Measurements from ENCODE around the gene YWHAG.

DNA sequence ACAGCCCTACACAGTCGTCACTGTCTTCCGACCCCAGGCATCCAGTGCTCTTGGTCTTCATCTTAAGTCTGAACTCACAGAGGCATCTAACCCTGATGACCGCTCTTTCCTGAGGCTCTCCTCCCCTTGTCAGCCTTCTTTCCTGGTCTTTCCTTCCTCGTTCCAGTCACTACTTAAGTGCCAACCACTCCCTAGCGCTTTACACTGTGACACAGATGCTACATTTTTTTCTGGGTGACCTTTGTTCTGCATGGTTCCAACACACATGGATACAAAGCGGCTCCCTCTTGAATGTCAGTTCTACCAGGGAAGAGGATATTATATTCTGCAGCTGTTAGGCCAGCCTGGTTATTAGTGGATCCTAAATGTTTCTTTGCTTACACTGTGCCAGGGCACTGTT, 12.7 kb downstream of the YWHAG start:
- TF ChIP-seq, protein P1, sequence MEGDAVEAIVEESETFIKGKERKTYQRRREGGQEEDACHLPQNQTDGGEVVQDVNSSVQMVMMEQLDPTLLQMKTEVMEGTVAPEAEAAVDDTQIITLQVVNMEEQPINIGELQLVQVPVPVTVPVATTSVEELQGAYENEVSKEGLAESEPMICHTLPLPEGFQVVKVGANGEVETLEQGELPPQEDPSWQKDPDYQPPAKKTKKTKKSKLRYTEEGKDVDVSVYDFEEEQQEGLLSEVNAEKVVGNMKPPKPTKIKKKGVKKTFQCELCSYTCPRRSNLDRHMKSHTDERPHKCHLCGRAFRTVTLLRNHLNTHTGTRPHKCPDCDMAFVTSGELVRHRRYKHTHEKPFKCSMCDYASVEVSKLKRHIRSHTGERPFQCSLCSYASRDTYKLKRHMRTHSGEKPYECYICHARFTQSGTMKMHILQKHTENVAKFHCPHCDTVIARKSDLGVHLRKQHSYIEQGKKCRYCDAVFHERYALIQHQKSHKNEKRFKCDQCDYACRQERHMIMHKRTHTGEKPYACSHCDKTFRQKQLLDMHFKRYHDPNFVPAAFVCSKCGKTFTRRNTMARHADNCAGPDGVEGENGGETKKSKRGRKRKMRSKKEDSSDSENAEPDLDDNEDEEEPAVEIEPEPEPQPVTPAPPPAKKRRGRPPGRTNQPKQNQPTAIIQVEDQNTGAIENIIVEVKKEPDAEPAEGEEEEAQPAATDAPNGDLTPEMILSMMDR (IDR thresholded peaks at IDR 0.05; ENCODE audit: low read depth, low read length, missing input control), result no peak
- no peak for TF ChIP-seq FOXA1 (IDR thresholded peaks at IDR 0.05)
- no peak for TF ChIP-seq RAD21 (IDR thresholded peaks at IDR 0.05)
- TF ChIP-seq RXRA (IDR thresholded peaks at IDR 0.05), result peak in 1 of 2 donors; percentile 9
- TF ChIP-seq YY1 (IDR thresholded peaks at IDR 0.05), result no peak
- TF ChIP-seq TAF1 (conservative IDR thresholded peaks at IDR 0.05), result no peak
- TF ChIP-seq, protein P2, sequence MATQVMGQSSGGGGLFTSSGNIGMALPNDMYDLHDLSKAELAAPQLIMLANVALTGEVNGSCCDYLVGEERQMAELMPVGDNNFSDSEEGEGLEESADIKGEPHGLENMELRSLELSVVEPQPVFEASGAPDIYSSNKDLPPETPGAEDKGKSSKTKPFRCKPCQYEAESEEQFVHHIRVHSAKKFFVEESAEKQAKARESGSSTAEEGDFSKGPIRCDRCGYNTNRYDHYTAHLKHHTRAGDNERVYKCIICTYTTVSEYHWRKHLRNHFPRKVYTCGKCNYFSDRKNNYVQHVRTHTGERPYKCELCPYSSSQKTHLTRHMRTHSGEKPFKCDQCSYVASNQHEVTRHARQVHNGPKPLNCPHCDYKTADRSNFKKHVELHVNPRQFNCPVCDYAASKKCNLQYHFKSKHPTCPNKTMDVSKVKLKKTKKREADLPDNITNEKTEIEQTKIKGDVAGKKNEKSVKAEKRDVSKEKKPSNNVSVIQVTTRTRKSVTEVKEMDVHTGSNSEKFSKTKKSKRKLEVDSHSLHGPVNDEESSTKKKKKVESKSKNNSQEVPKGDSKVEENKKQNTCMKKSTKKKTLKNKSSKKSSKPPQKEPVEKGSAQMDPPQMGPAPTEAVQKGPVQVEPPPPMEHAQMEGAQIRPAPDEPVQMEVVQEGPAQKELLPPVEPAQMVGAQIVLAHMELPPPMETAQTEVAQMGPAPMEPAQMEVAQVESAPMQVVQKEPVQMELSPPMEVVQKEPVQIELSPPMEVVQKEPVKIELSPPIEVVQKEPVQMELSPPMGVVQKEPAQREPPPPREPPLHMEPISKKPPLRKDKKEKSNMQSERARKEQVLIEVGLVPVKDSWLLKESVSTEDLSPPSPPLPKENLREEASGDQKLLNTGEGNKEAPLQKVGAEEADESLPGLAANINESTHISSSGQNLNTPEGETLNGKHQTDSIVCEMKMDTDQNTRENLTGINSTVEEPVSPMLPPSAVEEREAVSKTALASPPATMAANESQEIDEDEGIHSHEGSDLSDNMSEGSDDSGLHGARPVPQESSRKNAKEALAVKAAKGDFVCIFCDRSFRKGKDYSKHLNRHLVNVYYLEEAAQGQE (IDR thresholded peaks at IDR 0.05), result no peak
- TF ChIP-seq, protein P3, sequence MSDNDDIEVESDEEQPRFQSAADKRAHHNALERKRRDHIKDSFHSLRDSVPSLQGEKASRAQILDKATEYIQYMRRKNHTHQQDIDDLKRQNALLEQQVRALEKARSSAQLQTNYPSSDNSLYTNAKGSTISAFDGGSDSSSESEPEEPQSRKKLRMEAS (IDR thresholded peaks at IDR 0.05), result no peak
- TF ChIP-seq, protein P4, sequence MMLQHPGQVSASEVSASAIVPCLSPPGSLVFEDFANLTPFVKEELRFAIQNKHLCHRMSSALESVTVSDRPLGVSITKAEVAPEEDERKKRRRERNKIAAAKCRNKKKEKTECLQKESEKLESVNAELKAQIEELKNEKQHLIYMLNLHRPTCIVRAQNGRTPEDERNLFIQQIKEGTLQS (IDR thresholded peaks at IDR 0.05), result no peak
- TF ChIP-seq GABPA (IDR thresholded peaks at IDR 0.05 in 1 of 2, conservative IDR thresholded peaks at IDR 0.05 in 1 of 2), result no peak
- TF ChIP-seq JUND (IDR thresholded peaks at IDR 0.05), result no peak
- peak; percentile 42 for TF ChIP-seq SP1 (IDR thresholded peaks at IDR 0.05)
